ENCODE measurements around the gene LPCAT1.

Gene LPCAT1

GRCh38 chr5:1504617-1505016 is 19.1 kb downstream of the LPCAT1 start:
- Histone ChIP-seq H3K4me3 (no peak overlapping the region), H3K27ac (peak overlapping the region in 1 of 2 donors; percentile 35)
- DNase-seq (ENCODE audit: low spot score), result no peak
- TF ChIP-seq, protein P1, sequence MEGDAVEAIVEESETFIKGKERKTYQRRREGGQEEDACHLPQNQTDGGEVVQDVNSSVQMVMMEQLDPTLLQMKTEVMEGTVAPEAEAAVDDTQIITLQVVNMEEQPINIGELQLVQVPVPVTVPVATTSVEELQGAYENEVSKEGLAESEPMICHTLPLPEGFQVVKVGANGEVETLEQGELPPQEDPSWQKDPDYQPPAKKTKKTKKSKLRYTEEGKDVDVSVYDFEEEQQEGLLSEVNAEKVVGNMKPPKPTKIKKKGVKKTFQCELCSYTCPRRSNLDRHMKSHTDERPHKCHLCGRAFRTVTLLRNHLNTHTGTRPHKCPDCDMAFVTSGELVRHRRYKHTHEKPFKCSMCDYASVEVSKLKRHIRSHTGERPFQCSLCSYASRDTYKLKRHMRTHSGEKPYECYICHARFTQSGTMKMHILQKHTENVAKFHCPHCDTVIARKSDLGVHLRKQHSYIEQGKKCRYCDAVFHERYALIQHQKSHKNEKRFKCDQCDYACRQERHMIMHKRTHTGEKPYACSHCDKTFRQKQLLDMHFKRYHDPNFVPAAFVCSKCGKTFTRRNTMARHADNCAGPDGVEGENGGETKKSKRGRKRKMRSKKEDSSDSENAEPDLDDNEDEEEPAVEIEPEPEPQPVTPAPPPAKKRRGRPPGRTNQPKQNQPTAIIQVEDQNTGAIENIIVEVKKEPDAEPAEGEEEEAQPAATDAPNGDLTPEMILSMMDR (IDR thresholded peaks at IDR 0.05), result no peak

DNA sequence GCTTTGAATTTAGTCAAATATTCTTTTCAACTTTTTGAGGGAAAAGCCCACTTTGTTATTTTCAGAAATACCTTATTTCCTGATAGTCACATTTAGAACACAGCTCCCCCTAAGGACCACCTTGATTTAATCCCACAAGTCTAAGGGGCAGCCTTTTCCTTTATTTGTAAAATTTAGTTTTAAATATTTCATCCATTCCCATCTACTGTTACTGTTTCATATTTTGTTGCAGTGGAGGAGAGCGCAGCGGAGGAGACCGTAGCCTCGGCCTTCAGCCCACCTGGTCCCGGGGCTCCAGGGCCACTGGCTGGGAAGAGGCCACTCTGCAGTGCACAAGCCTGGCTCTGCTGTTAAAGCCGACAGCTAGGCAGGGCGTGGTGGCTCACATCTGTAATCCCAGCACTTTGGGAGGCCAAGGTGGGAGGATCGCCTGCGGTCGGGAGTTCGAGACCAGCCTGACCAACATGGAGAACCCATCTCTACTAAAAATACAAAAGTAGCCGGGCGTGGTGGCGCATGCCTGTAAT is 19.6 kb downstream of the LPCAT1 start:
- TF ChIP-seq, protein P1 (IDR thresholded peaks at IDR 0.05), result no peak
- no peak overlapping the region for H3K4me3 ChIP-seq
- DNase-seq (ENCODE audit: low spot score), result no peak
- H3K27ac ChIP-seq, result peak overlapping the region; percentile 35 to 42

GRCh38 chr5:1503241-1504068 is 20.3 kb downstream of the LPCAT1 start:
- TF ChIP-seq, protein P1 (IDR thresholded peaks at IDR 0.05), result no peak
- H3K4me3 ChIP-seq, result no peak overlapping the region
- peak overlapping the region; percentile 20 to 42 for H3K27ac ChIP-seq
- DNase-seq (ENCODE audit: low spot score), result no peak

- Histone ChIP-seq H3K27ac (peak overlapping the region in 1 of 2 donors; percentile 20), H3K4me3 (no peak overlapping the region)
- TF ChIP-seq, protein P1 (IDR thresholded peaks at IDR 0.05), result no peak
- DNase-seq (ENCODE audit: low spot score), result no peak
Observed at GRCh38 chr5:1502737-1503120, 21.0 kb downstream of the LPCAT1 start.

- TF ChIP-seq, protein P1 (IDR thresholded peaks at IDR 0.05), result no peak
- no peak overlapping the region for H3K4me3 ChIP-seq
- no peak for DNase-seq (ENCODE audit: low spot score)
- peak overlapping the region in 1 of 2 donors; percentile 17 for H3K27ac ChIP-seq
Observed at GRCh38 chr5:1502046-1502736, 21.6 kb downstream of the LPCAT1 start.

- H3K27ac ChIP-seq, result peak overlapping the region in 1 of 2 donors; percentile 53
- TF ChIP-seq, protein P1 (IDR thresholded peaks at IDR 0.05), result no peak
- DNase-seq (ENCODE audit: low spot score), result no peak
- H3K4me3 ChIP-seq, result no peak overlapping the region
Observed at GRCh38 chr5:1501372-1502045, 22.3 kb downstream of the LPCAT1 start.

Measured in coronary artery (tissue), 2 donors.